GM18951 (cell line): ENCODE measurements around the gene SMAP1.
"Not testable (repeated sequence)": the region's sequence is repeated elsewhere in the genome, so short reads cannot be mapped to it uniquely, and the experiment has no call there.

Experiments
- POLR2A ChIP-seq: IDR thresholded peaks from 4 replicates; pipeline ENCODE4 v1.6.1; 2011; ENCODE audit warnings: mild to moderate bottlenecking; ENCODE audit not compliant: insufficient read length, insufficient read depth; ENCODE audit errors: extremely low read depth
- in situ Hi-C: fragments of 300-500 bp; cut with MboI; formaldehyde crosslinking; loops from one replicate; pipeline ENCODE4 v1.12.0; 2022; ENCODE audit warnings: low sequenced_read_pairs, mixed read lengths, inconsistent platforms; ENCODE audit not compliant: unreplicated experiment

Gene SMAP1

DNA sequence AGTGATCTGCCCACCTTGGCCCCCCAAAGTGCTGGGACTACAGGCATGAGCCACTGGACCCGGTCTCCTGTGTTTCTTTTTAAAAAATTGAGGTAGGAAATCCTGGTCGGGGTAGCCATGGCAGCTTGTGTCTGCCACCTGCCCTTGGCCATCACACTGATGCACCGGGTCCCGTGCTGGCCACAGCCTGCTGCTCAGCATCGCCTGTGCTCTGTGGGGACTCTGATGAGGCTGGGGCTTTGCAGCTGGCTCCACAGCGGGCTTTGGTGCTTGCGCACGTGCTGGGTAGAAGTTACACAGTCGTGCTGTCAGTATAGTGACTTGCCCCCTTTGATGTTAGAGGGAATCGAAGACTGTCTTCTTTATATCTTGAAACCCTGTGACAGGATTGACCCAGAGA, 66.7 kb downstream of the SMAP1 start:
- in situ Hi-C loops, result no loop called here
- TF ChIP-seq POLR2A, result no peak

GRCh38 chr6:70734979-70735378, 67.3 kb downstream of the SMAP1 start:
- in situ Hi-C loops, result no loop called here
- no peak for TF ChIP-seq POLR2A

DNA sequence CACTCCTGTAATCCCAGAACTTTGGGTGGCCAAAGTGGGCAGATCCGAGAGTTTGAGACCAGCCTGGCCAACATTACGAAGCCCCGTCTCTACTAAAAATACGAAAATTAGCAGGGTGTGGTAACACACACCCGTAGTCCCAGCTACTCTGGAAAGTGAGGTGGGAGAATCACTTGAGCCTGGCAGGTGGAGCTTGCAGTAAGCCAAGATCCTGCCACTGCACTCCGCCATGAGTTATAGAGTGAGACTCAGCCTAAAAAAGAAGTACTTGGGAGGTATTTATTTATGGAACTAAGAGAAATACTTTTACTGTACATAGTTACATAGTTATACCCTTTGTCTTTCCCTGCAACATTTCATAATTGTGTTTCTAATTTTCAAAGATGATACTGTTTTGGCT, 67.8 kb downstream of the SMAP1 start:
- in situ Hi-C loops, result no loop called here
- TF ChIP-seq POLR2A, result no peak

GRCh38 chr6:70738028-70738427, 70.3 kb downstream of the SMAP1 start:
- no peak for TF ChIP-seq POLR2A
- in situ Hi-C loops, result no loop called here

GRCh38 chr6:70739534-70739933, 71.9 kb downstream of the SMAP1 start:
- no peak for TF ChIP-seq POLR2A
- in situ Hi-C loops, result no loop called here

GRCh38 chr6:70740746-70741145, 73.1 kb downstream of the SMAP1 start:
- in situ Hi-C loops, result not testable (repeated sequence)

DNA sequence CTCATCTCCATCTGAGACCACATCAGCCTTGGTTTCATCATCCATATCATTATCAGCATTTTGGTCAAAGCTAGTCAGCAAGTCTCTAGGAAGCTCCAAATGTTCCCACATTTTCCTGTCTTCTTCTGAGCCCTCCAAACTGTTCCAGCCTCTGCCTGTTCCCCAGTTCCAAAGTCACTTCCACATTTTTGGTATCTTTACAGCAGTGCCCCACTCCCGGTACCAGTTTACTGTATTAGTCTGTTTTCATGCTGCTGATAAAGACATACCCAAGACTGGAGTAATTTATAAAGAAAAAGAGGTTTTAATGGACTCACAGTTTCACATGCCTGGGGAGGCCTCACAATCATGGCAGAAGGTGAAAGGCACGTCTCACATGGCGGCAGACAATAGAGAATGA, 74.8 kb downstream of the SMAP1 start:
- in situ Hi-C loops, result not testable (repeated sequence)

GRCh38 chr6:70753870-70754380, 86.2 kb downstream of the SMAP1 start:
- in situ Hi-C loops, result no loop called here
- no peak for TF ChIP-seq POLR2A

- TF ChIP-seq POLR2A, result no peak
- in situ Hi-C loops, result no loop called here
Observed at GRCh38 chr6:70758883-70759282, 91.2 kb downstream of the SMAP1 start.

GRCh38 chr6:70763754-70764510, 96.2 kb downstream of the SMAP1 start:
- TF ChIP-seq POLR2A, result no peak
- in situ Hi-C loops, result no loop called here

DNA sequence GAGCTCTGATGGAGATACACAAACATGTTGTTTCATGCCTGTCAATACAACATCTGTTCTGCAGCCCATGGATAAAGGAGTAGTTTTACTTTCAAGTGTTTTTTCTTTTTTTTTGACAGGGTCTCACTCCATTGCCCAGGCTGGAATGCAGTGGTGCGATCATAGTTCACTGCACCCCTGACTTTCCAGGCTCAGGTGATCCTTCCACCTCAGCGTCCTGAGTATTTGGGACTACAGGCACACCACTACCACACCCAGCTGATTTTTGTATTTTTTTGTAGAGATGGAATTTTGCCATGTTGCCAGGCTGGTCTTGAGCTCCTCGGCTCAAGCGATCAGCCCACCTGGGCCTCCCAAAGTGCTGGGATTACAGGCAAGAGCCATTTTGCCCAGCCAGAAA, 97.0 kb downstream of the SMAP1 start:
- in situ Hi-C loops, result no loop called here
- TF ChIP-seq POLR2A, result no peak

GRCh38 chr6:70771351-70771750, 103.7 kb downstream of the SMAP1 start:
- in situ Hi-C loops, result not testable (repeated sequence)

- in situ Hi-C loops, result no loop called here
- no peak for TF ChIP-seq POLR2A
Observed at GRCh38 chr6:70779934-70780333, 112.3 kb downstream of the SMAP1 start.

DNA sequence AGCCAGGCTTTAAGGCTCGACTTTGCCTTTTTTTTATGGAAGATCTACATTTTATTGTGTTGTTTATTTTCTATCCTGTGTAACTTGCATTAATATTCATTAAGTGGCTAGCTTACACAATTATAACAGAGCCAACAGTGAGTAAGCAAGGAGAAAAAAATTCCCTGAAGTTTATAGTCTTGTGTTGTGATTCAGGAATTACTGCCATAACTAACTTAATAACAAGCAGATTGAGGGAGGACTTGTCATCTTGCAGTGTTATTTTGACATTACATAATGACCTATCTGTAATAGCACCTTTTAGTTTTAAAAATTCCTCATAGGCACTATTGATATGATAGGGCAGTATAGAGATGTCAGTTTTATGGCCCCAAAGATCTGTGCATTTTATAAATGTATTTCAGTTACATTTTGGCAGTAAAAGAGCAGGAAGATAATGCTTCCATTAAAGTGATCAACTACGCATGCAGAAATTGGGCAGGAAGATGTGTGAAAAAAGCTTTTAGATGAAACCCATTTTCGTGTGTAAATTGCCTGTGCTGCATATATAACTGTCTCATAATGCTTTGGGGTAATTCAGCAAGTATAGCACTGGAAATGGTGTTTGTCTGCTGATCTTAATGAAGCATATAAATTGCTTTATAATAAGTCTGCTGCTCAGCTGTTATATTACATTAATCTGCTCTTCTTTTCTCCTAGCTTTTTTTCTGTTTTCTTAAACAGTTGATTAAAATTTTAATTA, 123.0 kb downstream of the SMAP1 start:
- in situ Hi-C loops, result no loop called here
- TF ChIP-seq POLR2A, result no peak

DNA sequence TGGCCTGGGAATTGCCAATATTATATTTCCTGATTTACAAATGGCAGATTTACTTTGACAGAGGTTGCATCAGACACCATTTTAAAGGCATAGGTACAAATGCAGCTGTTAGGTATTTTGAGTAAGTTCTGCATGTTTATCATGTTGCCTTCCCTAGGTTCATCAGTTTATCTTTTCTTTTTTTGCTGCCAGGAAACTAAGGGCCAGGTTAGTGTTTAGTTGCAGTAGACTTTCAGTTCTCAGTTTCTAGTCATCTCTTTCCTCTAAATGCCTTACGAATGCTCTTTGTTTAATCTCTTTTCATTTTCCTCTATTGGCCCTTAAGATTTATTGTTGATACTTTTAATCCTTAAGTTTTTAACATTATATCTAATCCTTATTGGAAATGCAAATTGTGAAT, 129.9 kb downstream of the SMAP1 start:
- in situ Hi-C loops, result no loop called here
- no peak for TF ChIP-seq POLR2A

GRCh38 chr6:70806086-70806485, 138.4 kb downstream of the SMAP1 start:
- no peak for TF ChIP-seq POLR2A
- in situ Hi-C loops, result no loop called here
